Chondrocyte (in vitro differentiated cells): ENCODE results near the gene NACC2. TPM values are rescaled to one million over a fixed set of nuclear protein-coding genes. Genes with fewer than 3 reads are reported as not detected.
"Not testable (repeated sequence)": the region's sequence is repeated elsewhere in the genome, so short reads cannot be mapped to it uniquely, and the experiment has no call there.

Experiments
- DNase-seq: peaks from one replicate; pipeline ENCODE4 v3.0.0; 2021; ENCODE audit warnings: mixed read lengths, low spot score
- H3K27ac Mint-ChIP-seq: one replicate; pipeline ENCODE4 v1.8.0; 2021; ENCODE audit warnings: mild to moderate bottlenecking, moderate library complexity, mixed read lengths; ENCODE audit not compliant: unreplicated experiment
- H3K27me3 Mint-ChIP-seq: 2 replicates; pipeline ENCODE4 v1.8.0; 2021; ENCODE audit warnings: low read depth, mixed read lengths
- H3K36me3 Mint-ChIP-seq: 2 replicates; pipeline ENCODE4 v1.8.0; 2021; ENCODE audit warnings: low read depth, mixed read lengths
- H3K4me1 Mint-ChIP-seq: 2 replicates; pipeline ENCODE4 v1.8.0; 2021; ENCODE audit warnings: low read depth, mild to moderate bottlenecking, mixed read lengths
- H3K4me3 Mint-ChIP-seq: one replicate; pipeline ENCODE4 v1.8.0; 2021; ENCODE audit warnings: mild to moderate bottlenecking, moderate library complexity, mixed read lengths; ENCODE audit not compliant: unreplicated experiment
- H3K9me3 Mint-ChIP-seq: 2 replicates; pipeline ENCODE4 v1.8.0; 2021; ENCODE audit warnings: low read depth, mixed read lengths
- CTCF ChIP-seq: fragments of 200-600 bp; sonication (generic); IDR thresholded peaks from 2 replicates; pipeline ENCODE4 v1.5.0; 2021; ENCODE audit warnings: antibody characterized with exemption, mild to moderate bottlenecking, moderate library complexity
- total RNA-seq: library from RNA; stranded (reverse); gene quantifications from 3 replicates; pipeline ENCODE4 v1.2.1, GENCODE V29; 2021

NACC2 gene
- total RNA-seq, 1 donor from 2014 or later, result 51.0 TPM

- TF ChIP-seq CTCF, result no peak
- no peak overlapping the region for H3K4me3 Mint-ChIP-seq
- H3K4me1 Mint-ChIP-seq, result peaks cover 31% of the 10 kb centered on the region
- peaks cover 14% of the 10 kb centered on the region for H3K36me3 Mint-ChIP-seq
- no peak for DNase-seq
- no peaks in the 10 kb centered on the region for H3K27me3 Mint-ChIP-seq
- peaks cover 17% of the 10 kb centered on the region for H3K9me3 Mint-ChIP-seq
- no peak overlapping the region for H3K27ac Mint-ChIP-seq
These were observed 59.0 kb downstream of the NACC2 start for GRCh38 chr9:136036050-136036449.

- H3K9me3 Mint-ChIP-seq, result peaks cover 3% of the 10 kb centered on the region
These were observed 63.1 kb downstream of the NACC2 start for GRCh38 chr9:136031741-136032730.

GRCh38 chr9:136031094-136031493 lies 64.0 kb downstream of the NACC2 start:
- DNase-seq, result no peak
- TF ChIP-seq CTCF, result no peak
- no peaks in the 10 kb centered on the region for H3K9me3 Mint-ChIP-seq
- peak overlapping the region; percentile 86 for H3K27ac Mint-ChIP-seq
- no peaks in the 10 kb centered on the region for H3K27me3 Mint-ChIP-seq
- peaks cover 41% of the 10 kb centered on the region for H3K4me1 Mint-ChIP-seq
- H3K36me3 Mint-ChIP-seq, result peaks cover 4% of the 10 kb centered on the region
- no peak overlapping the region for H3K4me3 Mint-ChIP-seq

More at GRCh38 chr9:136031741-136032730, 63.1 kb downstream of the NACC2 start:
- no peak overlapping the region for H3K4me3 Mint-ChIP-seq
- no peak for DNase-seq
- TF ChIP-seq CTCF, result no peak
- peaks cover 3% of the 10 kb centered on the region for H3K36me3 Mint-ChIP-seq
- no peaks in the 10 kb centered on the region for H3K27me3 Mint-ChIP-seq
- peaks cover 38% of the 10 kb centered on the region for H3K4me1 Mint-ChIP-seq
- peak overlapping the region; percentile 86 for H3K27ac Mint-ChIP-seq

GRCh38 chr9:136029556-136029955 lies 65.5 kb downstream of the NACC2 start:
- Mint-ChIP-seq H3K4me3 (no peak overlapping the region), H3K4me1 (peaks cover 36% of the 10 kb centered on the region), H3K9me3 (no peaks in the 10 kb centered on the region), H3K27me3 (no peaks in the 10 kb centered on the region), H3K36me3 (peaks cover 4% of the 10 kb centered on the region), H3K27ac (no peak overlapping the region)
- no peak for DNase-seq
- TF ChIP-seq CTCF, result no peak

- H3K36me3 Mint-ChIP-seq, result peaks cover 4% of the 10 kb centered on the region
- no peaks in the 10 kb centered on the region for H3K27me3 Mint-ChIP-seq
- no peak overlapping the region for H3K4me3 Mint-ChIP-seq
These were observed 66.2 kb downstream of the NACC2 start for GRCh38 chr9:136028760-136029470.

GRCh38 chr9:136026943-136027289 lies 68.2 kb downstream of the NACC2 start:
- DNase-seq, H3K27ac Mint-ChIP-seq, H3K27me3 Mint-ChIP-seq, H3K36me3 Mint-ChIP-seq, H3K9me3 Mint-ChIP-seq, H3K4me3 Mint-ChIP-seq: not testable (repeated sequence)
- peaks cover 34% of the 10 kb centered on the region for H3K4me1 Mint-ChIP-seq

More at GRCh38 chr9:136028760-136029470, 66.2 kb downstream of the NACC2 start:
- H3K27ac Mint-ChIP-seq, result no peak overlapping the region
- H3K9me3 Mint-ChIP-seq, result no peaks in the 10 kb centered on the region
- DNase-seq, result no peak
- TF ChIP-seq CTCF, result no peak
- H3K4me1 Mint-ChIP-seq, result peaks cover 36% of the 10 kb centered on the region
